NCI-H1092 (cell line): ENCODE data around the gene TAB2.
A peak's percentile ranks its signal among the peaks of the same experiment; 100 is the strongest.

ENCODE experiments used
- DNase-seq: peaks from one replicate; lab custom pipeline; 2025; lab: John Stamatoyannopoulos, UW

TAB2 gene

DNA sequence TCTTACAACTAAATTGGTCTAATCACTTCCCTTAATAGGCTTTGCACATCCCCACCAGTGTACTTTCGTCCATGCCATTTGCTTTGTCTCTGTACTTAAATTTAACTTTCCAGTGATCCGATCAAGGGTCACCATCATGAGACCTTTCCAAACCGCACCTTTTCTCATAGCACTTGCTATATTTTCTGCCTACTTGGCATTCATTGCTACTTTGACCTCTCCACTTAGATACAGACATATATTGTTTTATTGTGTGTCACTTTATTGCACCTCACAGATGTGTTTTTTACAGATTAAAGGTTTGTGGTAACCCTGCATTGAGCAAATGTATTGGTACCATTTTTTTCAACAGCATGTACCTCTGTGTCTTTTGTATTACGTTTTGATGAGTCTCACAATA is 97.3 kb downstream of the TAB2 start:
- DNase-seq = no peak

DNA sequence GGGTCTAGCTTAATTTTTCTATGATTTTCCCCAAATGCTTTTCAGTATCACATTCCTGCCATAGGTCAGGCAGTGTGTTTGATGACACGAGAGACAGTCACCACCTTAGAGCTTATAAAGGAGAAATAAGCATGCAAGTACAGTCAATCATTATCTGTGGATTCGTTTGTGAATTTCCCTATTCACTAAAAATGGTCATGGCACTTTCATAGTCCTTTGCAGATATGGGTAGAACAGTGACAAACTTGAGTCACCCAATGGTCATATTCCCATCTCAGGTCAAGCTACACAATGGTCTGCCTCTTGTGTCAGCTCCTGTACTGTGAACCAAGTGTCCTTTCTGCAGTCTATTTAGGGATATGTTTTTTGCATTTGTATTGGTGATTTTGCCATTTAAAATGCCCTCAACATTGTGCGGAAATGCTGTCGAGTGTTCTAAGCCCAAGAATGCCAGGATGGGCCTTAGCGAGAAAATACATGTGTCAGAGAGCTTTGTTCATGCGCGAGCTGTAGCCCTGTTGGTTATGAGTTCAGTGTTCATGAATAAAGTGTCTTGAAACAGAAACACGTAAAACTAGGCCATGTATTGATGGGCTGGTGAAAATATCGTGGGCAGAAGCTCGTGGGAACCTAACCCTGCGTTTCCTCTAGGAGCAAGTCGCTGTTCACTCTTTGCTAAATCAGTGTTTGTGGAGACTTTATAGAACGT is 102.3 kb downstream of the TAB2 start:
- no peak for DNase-seq

DNA sequence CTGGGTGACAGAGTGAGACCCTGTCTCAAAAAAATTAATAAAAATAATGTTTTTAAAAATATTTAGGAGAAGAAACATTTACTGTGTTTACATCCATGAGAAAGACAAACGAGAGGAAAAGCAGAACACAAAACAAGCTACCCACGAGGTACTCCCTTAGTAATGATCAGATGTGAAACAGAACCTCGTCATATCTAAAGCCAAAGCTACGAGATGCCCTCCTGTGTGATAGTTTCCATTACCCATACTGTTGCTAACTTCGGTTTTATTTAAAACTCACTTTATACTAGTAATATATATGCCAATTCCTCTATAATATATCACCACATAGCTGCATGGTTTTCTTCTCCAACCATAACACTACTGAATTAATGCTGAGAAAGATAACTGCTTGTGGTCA is 103.6 kb downstream of the TAB2 start:
- no peak for DNase-seq

GRCh38 chr6:149422581-149422980 is 105.1 kb downstream of the TAB2 start:
- DNase-seq = no peak

GRCh38 chr6:149423964-149424440 is 106.5 kb downstream of the TAB2 start:
- DNase-seq = no peak

GRCh38 chr6:149425224-149425623 is 107.7 kb downstream of the TAB2 start:
- DNase-seq = no peak

DNA sequence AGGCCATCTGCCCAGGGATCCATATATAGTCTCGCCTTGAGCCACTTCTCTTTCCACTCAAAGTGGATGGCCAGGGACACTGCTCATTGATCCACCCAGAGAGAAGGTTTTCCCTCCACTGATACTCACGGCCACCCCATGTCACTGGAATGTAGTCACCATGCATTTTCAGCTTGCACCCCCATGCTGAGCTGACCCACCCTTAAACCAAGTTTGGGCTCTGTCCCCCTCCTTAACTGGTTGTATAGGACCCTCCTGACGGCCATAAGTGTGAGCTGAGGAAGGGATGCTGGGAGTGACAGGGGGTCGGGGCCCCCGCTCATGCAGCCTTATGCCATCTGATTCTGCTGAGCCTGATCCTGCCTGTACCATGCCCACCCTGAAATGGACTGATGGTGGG is 108.2 kb downstream of the TAB2 start:
- DNase-seq = no peak

GRCh38 chr6:149428606-149429005 is 111.1 kb downstream of the TAB2 start:
- no peak for DNase-seq

DNA sequence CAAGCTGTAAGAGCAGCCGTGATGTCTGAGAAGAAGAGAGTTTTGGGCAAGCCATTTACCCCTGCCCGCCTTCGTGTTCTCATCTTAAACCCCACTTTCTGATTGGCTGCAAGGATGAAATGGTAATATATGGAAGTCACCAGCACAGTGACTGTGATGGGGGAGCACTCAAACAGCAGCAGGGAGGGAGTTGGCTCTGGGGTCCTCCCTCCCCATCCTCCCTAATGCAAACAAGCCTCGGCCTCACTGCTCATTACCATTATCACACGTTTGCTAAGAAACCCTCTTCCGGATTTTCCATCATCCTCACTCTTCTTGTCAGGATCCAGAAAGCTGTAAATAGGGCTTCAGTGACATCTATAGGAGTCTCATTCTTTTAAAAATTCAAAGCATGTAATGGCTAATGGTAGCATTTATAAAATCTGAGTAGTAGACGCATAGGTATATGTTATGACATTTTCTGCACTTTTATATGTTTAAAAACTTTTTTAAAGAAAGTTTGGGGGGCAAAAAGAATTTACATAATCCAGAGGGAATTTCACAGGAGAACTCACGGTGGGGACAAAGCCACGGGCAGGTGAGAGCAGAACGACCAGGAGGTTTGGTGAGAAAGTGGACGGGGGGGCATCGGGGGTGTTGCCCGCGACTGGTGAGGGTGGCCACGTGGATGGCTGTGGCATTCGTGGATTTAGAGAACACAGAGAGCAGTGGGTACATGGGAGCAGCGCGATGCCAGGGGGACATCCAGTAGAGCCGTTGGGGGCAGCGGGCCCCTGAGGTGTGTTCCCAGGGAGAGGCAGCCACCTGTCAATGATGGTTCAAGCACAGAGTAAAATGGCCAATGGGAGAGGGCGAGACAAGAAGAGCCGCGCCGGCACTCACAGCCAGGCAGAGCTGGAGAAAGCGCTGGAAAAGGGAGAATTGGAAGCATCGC is 112.2 kb downstream of the TAB2 start:
- DNase-seq = no peak

DNA sequence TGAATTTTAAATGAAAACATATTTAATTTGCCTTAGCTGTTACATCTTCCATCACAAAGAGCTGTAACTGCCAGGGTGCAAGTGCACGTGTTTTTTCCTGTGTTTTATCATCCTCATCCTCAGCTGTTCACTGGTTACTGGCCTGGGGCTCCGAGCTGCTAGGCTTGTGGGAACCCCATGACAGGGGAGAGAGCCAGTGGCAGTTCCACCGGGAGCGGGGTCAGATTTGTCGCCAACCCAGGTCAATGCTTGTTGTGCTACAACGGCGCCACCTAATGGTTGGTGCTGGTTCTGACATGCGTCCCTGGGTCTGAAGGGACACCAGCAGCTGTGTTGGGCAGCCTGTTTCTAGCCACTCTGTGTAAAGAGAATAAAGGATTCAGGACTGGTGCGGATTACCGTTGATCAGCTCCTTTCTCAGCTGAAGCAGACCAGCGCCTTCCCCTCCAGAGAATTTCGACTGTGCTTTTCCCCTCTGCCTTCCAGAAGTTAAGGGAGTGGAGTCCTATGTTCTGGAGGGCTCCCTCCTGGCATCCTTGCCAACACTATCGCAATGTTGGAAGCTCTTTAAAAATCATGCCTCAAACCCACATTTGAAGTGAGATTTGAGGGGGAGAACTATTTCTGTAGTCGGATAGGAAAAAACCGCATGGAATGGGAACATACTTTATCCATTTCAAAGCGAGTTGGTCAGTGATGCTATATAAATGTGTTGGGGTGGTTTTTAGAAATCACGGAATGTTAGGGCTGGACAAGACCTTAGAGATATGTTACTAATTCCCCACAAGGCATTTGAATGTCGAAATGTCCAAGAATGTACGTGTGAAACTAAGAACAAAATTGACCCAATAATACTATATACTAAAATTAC is 114.6 kb downstream of the TAB2 start:
- DNase-seq = peak; percentile 75

DNA sequence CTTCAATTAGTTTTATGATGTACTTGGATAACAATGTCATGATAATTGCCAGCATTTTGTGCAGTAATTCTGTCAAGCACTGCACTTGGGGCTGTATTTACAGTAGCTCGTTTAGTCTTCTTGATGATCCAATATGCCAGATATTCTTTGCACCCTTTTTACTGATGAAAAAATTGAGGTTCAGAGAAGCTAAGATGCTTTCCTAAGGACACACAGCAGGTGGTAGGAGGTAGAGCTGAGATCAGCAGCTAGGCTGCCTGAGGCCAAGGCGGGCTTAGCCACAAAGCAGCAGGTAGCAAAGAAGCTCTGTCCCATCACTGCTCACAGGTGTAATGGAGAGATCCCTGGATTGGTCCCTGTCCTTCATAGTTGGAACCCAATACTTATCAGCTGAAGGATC is 115.9 kb downstream of the TAB2 start:
- no peak for DNase-seq

- no peak for DNase-seq
Measured at GRCh38 chr6:149433881-149434280, 116.4 kb downstream of the TAB2 start.

DNA sequence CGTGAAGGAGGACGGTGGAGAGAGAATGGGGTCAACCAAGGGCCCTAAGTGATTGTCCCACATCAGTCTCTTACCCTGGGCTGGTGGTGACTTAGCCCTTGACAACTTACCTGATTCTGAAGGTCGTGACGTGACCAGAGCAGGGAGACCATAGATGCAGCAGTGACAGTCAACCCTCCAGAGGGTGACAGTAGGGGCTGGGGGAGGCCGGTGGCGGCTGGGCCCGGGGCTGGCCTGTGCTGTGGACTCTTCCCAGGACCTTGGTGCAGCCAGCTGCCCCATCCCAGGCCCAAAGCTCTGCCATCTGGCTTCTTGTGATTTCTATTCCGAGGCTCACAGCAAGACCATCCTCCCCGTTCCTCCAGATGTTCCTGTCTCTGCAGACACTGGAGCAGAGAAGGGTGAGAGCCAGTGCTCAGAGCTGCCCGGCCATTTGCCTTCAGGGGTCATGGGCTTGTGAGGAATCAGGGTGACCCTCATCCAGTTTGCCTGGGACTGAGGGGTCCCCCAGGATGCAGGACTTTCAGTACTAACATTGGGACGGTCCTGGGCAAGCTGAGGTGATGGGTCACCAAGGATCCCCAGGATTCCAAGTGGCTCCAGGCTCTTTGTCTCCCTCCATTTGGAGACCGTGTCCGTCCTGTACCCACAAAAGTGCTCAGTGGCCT is 118.5 kb downstream of the TAB2 start:
- no peak for DNase-seq

DNA sequence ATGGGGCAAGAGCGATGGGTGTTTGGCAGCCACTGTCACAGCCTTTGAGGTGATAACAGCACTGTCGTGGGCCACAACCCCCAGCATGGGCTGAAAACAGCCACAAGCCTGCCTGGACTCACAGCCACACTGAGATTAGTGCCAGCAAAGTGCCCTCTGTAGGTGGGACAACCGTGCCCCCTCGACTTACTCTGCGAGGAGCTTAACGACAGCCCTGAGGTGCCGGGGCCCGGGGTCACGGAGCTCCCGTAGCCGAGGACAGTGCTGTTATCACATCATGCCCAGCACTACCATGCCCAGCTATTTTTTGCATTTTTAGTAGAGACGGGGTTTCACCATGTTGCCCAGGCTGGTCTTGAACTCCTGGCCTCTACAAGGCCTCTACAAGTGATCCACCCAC is 119.1 kb downstream of the TAB2 start:
- DNase-seq = no peak

DNA sequence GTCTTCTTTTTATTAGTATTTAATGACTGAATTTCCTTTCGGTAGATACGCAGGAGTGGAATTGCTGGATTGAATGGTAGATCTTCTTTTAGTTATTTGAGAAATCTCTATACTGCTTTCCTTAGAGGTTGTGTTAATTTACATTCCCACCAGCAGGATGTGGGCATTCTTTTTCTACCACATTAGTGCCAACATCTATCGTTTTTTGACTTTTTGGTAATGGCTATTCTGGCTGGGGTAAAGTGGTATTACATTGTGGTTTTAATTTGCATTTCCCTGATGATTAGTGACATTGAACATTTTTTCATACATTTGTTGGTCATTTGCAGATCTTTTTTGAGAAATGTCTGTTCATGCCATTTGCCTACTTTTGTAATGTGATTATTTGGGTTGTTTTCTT is 119.7 kb downstream of the TAB2 start:
- no peak for DNase-seq

DNA sequence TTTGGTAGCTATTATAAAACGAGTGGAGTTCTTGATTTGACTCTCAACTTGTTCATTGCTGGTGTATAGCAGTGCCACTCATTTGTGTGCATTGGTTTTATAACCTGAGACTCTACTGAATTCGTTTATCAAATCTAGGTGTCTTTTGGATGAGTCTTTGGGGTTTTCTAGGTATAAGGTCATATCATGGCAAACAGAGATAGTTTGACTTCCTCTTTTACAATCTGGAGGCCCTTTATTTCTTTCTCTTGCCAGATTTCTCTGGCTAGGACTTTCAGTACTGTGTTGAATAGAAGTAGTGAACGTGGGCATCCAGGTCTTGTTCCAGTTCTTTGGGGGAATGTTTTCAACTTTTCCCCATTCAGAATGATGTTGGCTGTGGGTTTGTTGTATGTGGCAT is 121.3 kb downstream of the TAB2 start:
- no peak for DNase-seq

DNA sequence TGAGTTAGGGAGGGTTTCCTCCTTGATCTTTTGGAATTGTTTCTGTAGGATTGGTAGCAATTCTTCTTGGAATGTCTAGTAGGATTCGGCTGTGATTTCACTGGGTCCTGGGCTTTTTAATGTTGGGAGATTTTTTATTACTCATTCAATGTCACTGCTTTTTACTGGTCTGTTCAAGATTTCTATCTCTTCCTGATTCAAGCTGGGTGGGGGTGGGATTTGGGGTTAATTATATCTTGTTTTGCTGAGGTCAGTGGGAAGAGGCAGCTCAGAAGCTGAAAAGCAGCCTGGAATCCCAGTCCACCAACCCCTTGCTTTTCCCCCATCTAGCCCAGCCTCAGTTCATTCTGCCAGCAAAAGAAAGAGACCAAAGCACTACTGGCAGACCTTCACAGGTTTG is 122.1 kb downstream of the TAB2 start:
- no peak for DNase-seq

GRCh38 chr6:149440735-149441671 is 123.5 kb downstream of the TAB2 start:
- no peak for DNase-seq

GRCh38 chr6:149441740-149442139 is 124.2 kb downstream of the TAB2 start:
- DNase-seq = no peak

DNA sequence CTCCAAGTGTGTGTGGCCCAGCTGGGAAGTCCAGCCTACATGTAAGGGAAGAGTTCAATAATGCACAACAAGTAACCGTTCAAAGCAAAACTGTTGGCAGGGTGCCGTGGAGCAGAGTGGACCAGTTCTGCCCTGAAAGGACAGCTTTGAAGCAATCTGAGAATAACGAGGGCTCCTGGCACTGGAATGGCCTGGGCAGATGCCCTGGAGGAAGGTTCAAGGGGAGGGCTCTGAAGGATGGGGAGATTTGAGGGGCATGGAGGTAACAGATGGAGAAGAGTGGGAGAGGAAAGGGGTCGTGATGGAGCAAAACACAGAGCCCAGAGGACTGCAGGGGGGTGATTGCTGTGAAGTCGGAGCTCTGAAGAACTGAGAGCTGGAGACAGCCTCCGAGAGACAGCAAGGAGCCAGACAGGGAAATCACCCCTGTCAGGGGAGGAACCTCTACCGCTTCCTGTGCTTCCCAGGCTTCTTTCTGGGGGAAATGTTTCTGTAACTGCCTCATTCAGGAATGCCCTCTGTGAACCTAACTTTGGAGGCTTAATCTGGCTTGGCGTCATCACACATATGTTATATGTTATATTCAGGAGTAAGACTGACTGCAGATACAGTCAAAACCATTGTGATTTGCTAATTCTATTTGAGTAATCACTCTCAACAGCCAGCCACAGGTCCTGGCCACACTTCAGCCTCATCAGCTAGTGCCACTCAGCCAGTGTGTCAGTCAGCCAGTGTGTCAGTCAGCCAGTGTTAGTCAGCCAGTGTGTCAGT is 126.1 kb downstream of the TAB2 start:
- DNase-seq = no peak
